Activated CD8-positive, alpha-beta T cell treated with anti-CD3 and anti-CD28 coated beads for 36 hours (primary cell): ENCODE measurements around the gene UBE2L6. TPM values are rescaled to one million over a fixed set of nuclear protein-coding genes. Genes with fewer than 3 reads are reported as not detected.

Experiments used
- ATAC-seq: fragments of 200-7000 bp; cut with Tn5 transposase; one replicate; pipeline ENCODE4 v1.10.0; 2021; ENCODE audit warnings: mild to moderate bottlenecking, moderate library complexity
- CTCF ChIA-PET: fragments of 350-600 bp; sonication (Branson Sonifier 250); formaldehyde crosslinking; loops from one replicate; lab custom pipeline; 2021; ENCODE audit warnings: antibody characterized with exemption; lab: Charles Lee
- POLR2A ChIA-PET: fragments of 350-600 bp; sonication (Branson Sonifier 250); formaldehyde crosslinking; loops from one replicate; lab custom pipeline; 2021; ENCODE audit warnings: antibody characterized with exemption; lab: Charles Lee
- DNase-seq: peaks from one replicate; pipeline ENCODE4 v3.0.0-alpha.2; 2020
- H3K27ac Mint-ChIP-seq: one replicate; pipeline ENCODE4 v1.8.0; 2021; ENCODE audit warnings: mild to moderate bottlenecking, mixed read lengths
- H3K27me3 Mint-ChIP-seq: one replicate; pipeline ENCODE4 v1.8.0; 2021; ENCODE audit warnings: mixed read lengths
- H3K36me3 Mint-ChIP-seq: one replicate; pipeline ENCODE4 v1.8.0; 2021; ENCODE audit warnings: low read depth, mixed read lengths
- H3K4me1 Mint-ChIP-seq: one replicate; pipeline ENCODE4 v1.8.0; 2021; ENCODE audit warnings: low read depth, mixed read lengths
- H3K4me3 Mint-ChIP-seq: one replicate; pipeline ENCODE4 v1.8.0; 2021; ENCODE audit warnings: mild to moderate bottlenecking, moderate library complexity, mixed read lengths
- H3K9me3 Mint-ChIP-seq: one replicate; pipeline ENCODE4 v1.8.0; 2021; ENCODE audit warnings: mixed read lengths
- CTCF ChIP-seq: fragments of 200-600 bp; IDR thresholded peaks from one replicate; pipeline ENCODE4 v1.8.0; 2022; ENCODE audit warnings: antibody characterized with exemption, mild to moderate bottlenecking
- intact Hi-C: fragments of 100-400 bp; cut with micrococcal nuclease; formaldehyde crosslinking; loops from one replicate; pipeline ENCODE4 v1.10.0; 2022
- total RNA-seq, 2 experiments: library from RNA; stranded (reverse); gene quantifications; one replicate each; pipeline ENCODE4 v1.2.3, GENCODE V29; 2021

The UBE2L6 gene
- total RNA-seq, 2 experiments from 2014 or later: 148 to 159 TPM

- Mint-ChIP-seq H3K4me3 (no peak overlapping the region), H3K27me3 (no peaks in the 10 kb centered on the region), H3K9me3 (no peaks in the 10 kb centered on the region), H3K4me1 (peaks cover 16% of the 10 kb centered on the region), H3K36me3 (peaks cover 21% of the 10 kb centered on the region), H3K27ac (peak overlapping the region; percentile 80)
- intact Hi-C loops: no loop called here
- no peak for DNase-seq
- peak; percentile 29 for ATAC-seq
- no peak for TF ChIP-seq CTCF
- POLR2A ChIA-PET: interaction anchor here (1.1 to 1.6 kb wide), 4 partner anchors 11 to 94 kb away, joined by 3 to 7 read pairs (median 5); partner anchors contain the start of gene UBE2L6
- CTCF ChIA-PET: interaction anchor here (0.6 to 1.5 kb wide), 9 partner anchors 11 to 253 kb away, joined by 3 to 6 read pairs (median 4); no protein-coding TSS in a partner anchor
Measured at GRCh38 chr11:57546869-57547475, 20.5 kb downstream of the UBE2L6 start.

- no peak for ATAC-seq
- intact Hi-C loops: no loop called here
- no peak for TF ChIP-seq CTCF
- Mint-ChIP-seq H3K36me3 (peaks cover 16% of the 10 kb centered on the region), H3K27me3 (no peaks in the 10 kb centered on the region), H3K4me3 (no peak overlapping the region), H3K27ac (no peak overlapping the region), H3K4me1 (peaks cover 16% of the 10 kb centered on the region), H3K9me3 (no peaks in the 10 kb centered on the region)
- CTCF ChIA-PET: interaction anchor here (1.5 kb wide), 1 partner anchor 95 kb away, joined by 5 read pairs; no protein-coding TSS in a partner anchor
- DNase-seq: no peak
- POLR2A ChIA-PET: interaction anchor here (1.1 to 1.6 kb wide), 2 partner anchors 21 to 95 kb away, joined by 3 to 5 read pairs; partner anchors contain the start of gene UBE2L6
Measured at GRCh38 chr11:57546451-57546850, 21.0 kb downstream of the UBE2L6 start.

- no peak overlapping the region for H3K27ac Mint-ChIP-seq
- ATAC-seq (no peak), DNase-seq (no peak)
- ChIA-PET CTCF (no interaction called here), POLR2A (no interaction called here)
- peaks cover 16% of the 10 kb centered on the region for H3K36me3 Mint-ChIP-seq
- H3K27me3 Mint-ChIP-seq: no peaks in the 10 kb centered on the region
- H3K4me1 Mint-ChIP-seq: peaks cover 16% of the 10 kb centered on the region
- no peak for TF ChIP-seq CTCF
- intact Hi-C loops: no loop called here
- no peaks in the 10 kb centered on the region for H3K9me3 Mint-ChIP-seq
- H3K4me3 Mint-ChIP-seq: no peak overlapping the region
Measured at GRCh38 chr11:57545883-57546282, 21.6 kb downstream of the UBE2L6 start.

- Mint-ChIP-seq H3K4me3 (no peak overlapping the region), H3K4me1 (peaks cover 16% of the 10 kb centered on the region), H3K9me3 (no peaks in the 10 kb centered on the region), H3K36me3 (peaks cover 11% of the 10 kb centered on the region), H3K27me3 (no peaks in the 10 kb centered on the region), H3K27ac (no peak overlapping the region)
- ATAC-seq: no peak
- CTCF ChIA-PET: interaction anchor here (1.0 to 2.4 kb wide), 5 partner anchors 18 to 97 kb away, joined by 3 to 7 read pairs (median 4); partner anchors contain the start of gene SLC43A1
- DNase-seq: no peak
- TF ChIP-seq CTCF: no peak
- POLR2A ChIA-PET: interaction anchor here (1.1 kb wide), 1 partner anchor 13 kb away, joined by 4 read pairs; no protein-coding TSS in a partner anchor
- intact Hi-C loops: no loop called here
Measured at GRCh38 chr11:57544566-57544965, 22.9 kb downstream of the UBE2L6 start.

GRCh38 chr11:57543593-57543992 lies 23.9 kb downstream of the UBE2L6 start:
- H3K27ac Mint-ChIP-seq: no peak overlapping the region
- H3K9me3 Mint-ChIP-seq: no peaks in the 10 kb centered on the region
- H3K4me1 Mint-ChIP-seq: peaks cover 14% of the 10 kb centered on the region
- H3K27me3 Mint-ChIP-seq: no peaks in the 10 kb centered on the region
- ATAC-seq: no peak
- intact Hi-C loops: no loop called here
- no peak overlapping the region for H3K4me3 Mint-ChIP-seq
- peaks cover 10% of the 10 kb centered on the region for H3K36me3 Mint-ChIP-seq
- CTCF ChIA-PET: interaction anchor here (1.1 to 2.4 kb wide), 3 partner anchors 17 to 97 kb away, joined by 4 to 7 read pairs (median 5); no protein-coding TSS in a partner anchor
- no peak for DNase-seq
- POLR2A ChIA-PET: interaction anchor here (1.1 kb wide), 1 partner anchor 12 kb away, joined by 4 read pairs; no protein-coding TSS in a partner anchor
- TF ChIP-seq CTCF: no peak
